OCI-LY1 (cell line): ENCODE measurements around the gene RHBDF2.

Source experiments
- CTCF ChIP-seq: fragments of 200-600 bp; sonication (generic), shearing (Covaris generic); IDR thresholded peaks from 2 replicates; pipeline ENCODE4 v1.5.1; 2017; ENCODE audit warnings: mild to moderate bottlenecking, antibody characterized with exemption, low read length, moderate library complexity, mixed read lengths
- EZH2 ChIP-seq: fragments of 200-600 bp; sonication (generic), shearing (Covaris generic); IDR thresholded peaks from 2 replicates; pipeline ENCODE4 v1.8.0; 2017; ENCODE audit warnings: borderline replicate concordance, mixed run types, mild to moderate bottlenecking, antibody characterized with exemption, low read length, moderate library complexity, mixed read lengths

- TF ChIP-seq CTCF (no peak), EZH2 (no peak)
Observed at GRCh38 chr17:76510831-76511244, 9.6 kb upstream of the RHBDF2 start.
